IMR-90 (cell line): Measurements from ENCODE around the gene CASTOR1. TPM values are rescaled to one million over a fixed set of nuclear protein-coding genes. Genes with fewer than 3 reads are reported as not detected.

Experiments used
- ATAC-seq: fragments of 200-7000 bp; cut with Tn5 transposase; 2 replicates; pipeline ENCODE4 v1.9.1; 2020; ENCODE audit warnings: low read depth, mild to moderate bottlenecking, moderate library complexity
- BruUV-seq: library from RNA; stranded (reverse); fragments of 400-500 nt; replicated peaks from 2 replicates; lab custom pipeline; 2021; lab: Mats Ljungman, UMichigan
- CTCF ChIA-PET: fragments of 300-600 bp; formaldehyde crosslinking; extraction: SDS; loops from one replicate; lab custom pipeline; 2021; ENCODE audit warnings: antibody characterized with exemption; lab: Yijun Ruan, JAX
- POLR2A ChIA-PET: fragments of 300-600 bp; sonication (Branson Sonifier 250); formaldehyde crosslinking; loops from one replicate; lab custom pipeline; 2022; ENCODE audit warnings: antibody characterized with exemption; ENCODE audit not compliant: unreplicated experiment; lab: Charles Lee
- DNase-seq: peaks from one replicate; pipeline ENCODE4 v3.0.0; 2013
- H2AFZ ChIP-seq: replicated peaks from 2 replicates; pipeline ENCODE3; 2013; ENCODE audit warnings: low read length, mild to moderate bottlenecking; ENCODE audit not compliant: poor library complexity
- H2AK5ac ChIP-seq: 2 replicates; pipeline ENCODE4 v1.6.1; 2013; ENCODE audit warnings: low read depth, low read length, inconsistent platforms
- H2AK9ac ChIP-seq: replicated peaks from 2 replicates; pipeline ENCODE3; 2013; ENCODE audit warnings: mild to moderate bottlenecking, low read depth, low read length, moderate library complexity; ENCODE audit not compliant: poor library complexity
- H2BK120ac ChIP-seq: 2 replicates; pipeline ENCODE4 v1.6.1; 2013; ENCODE audit warnings: low read depth, low read length, inconsistent platforms
- H2BK15ac ChIP-seq: 3 replicates; pipeline ENCODE4 v1.6.1; 2013; ENCODE audit warnings: low read depth, low read length, inconsistent platforms
- H2BK20ac ChIP-seq: 2 replicates; pipeline ENCODE4 v1.6.1; 2013; ENCODE audit warnings: low read depth, mild to moderate bottlenecking, inconsistent platforms, low read length, moderate library complexity
- H2BK5ac ChIP-seq: 2 replicates; pipeline ENCODE4 v1.6.1; 2013; ENCODE audit warnings: mild to moderate bottlenecking, low read depth, low read length, inconsistent platforms; ENCODE audit not compliant: poor library complexity, severe bottlenecking
- H3K14ac ChIP-seq: replicated peaks from 2 replicates; pipeline ENCODE4 v1.6.1; 2013; ENCODE audit warnings: low read depth, low read length, inconsistent platforms
- H3K18ac ChIP-seq: 2 replicates; pipeline ENCODE4 v1.6.1; 2013; ENCODE audit warnings: low read depth, low read length, control low read depth
- H3K23ac ChIP-seq: 2 replicates; pipeline ENCODE4 v1.6.1; 2013; ENCODE audit warnings: low read depth, low read length, inconsistent platforms
- H3K27ac ChIP-seq: 2 replicates; pipeline ENCODE4 v1.5.1; 2013; ENCODE audit warnings: mild to moderate bottlenecking, control low read depth, low read length; ENCODE audit not compliant: insufficient read depth
- H3K27me3 ChIP-seq: 2 replicates; pipeline ENCODE4 v1.6.1; 2013; ENCODE audit warnings: low read length; ENCODE audit not compliant: control insufficient read depth, insufficient read depth
- H3K36me3 ChIP-seq: 2 replicates; pipeline ENCODE4 v1.6.1; 2013; ENCODE audit warnings: low read length, mixed read lengths; ENCODE audit not compliant: control insufficient read depth, insufficient read depth
- H3K4ac ChIP-seq: 2 replicates; pipeline ENCODE4 v1.6.1; 2013; ENCODE audit warnings: low read depth, low read length, inconsistent platforms
- H3K4me1 ChIP-seq: 2 replicates; pipeline ENCODE4 v1.6.1; 2013; ENCODE audit warnings: low read length, mixed read lengths; ENCODE audit not compliant: control insufficient read depth, insufficient read depth
- H3K4me2 ChIP-seq: 2 replicates; pipeline ENCODE4 v1.6.1; 2013; ENCODE audit warnings: low read depth, mild to moderate bottlenecking, control low read depth, low read length, moderate library complexity
- H3K4me3 ChIP-seq: 2 replicates; pipeline ENCODE4 v1.5.1; 2013; ENCODE audit warnings: low read depth, mild to moderate bottlenecking, control low read depth, low read length, moderate library complexity; ENCODE audit not compliant: insufficient read depth
- H3K56ac ChIP-seq: 2 replicates; pipeline ENCODE4 v1.6.1; 2013; ENCODE audit warnings: low read length, inconsistent platforms; ENCODE audit not compliant: insufficient read depth; ENCODE audit errors: extremely low read depth
- H3K79me1 ChIP-seq, 2 experiments: 2 replicates each; pipeline ENCODE4 v1.6.1; 2013; ENCODE audit warnings: low read length in 2 of 2, inconsistent platforms in 1 of 2, low read depth in 1 of 2
- H3K9ac ChIP-seq: 2 replicates; pipeline ENCODE4 v1.6.1; 2013; ENCODE audit warnings: low read depth, low read length, control low read depth
- H3K9me1 ChIP-seq: 2 replicates; pipeline ENCODE4 v1.6.1; 2013; ENCODE audit warnings: low read length, inconsistent platforms; ENCODE audit not compliant: insufficient read depth
- H3K9me3 ChIP-seq: 2 replicates; pipeline ENCODE4 v1.6.1; 2013; ENCODE audit warnings: low read length; ENCODE audit not compliant: control insufficient read depth, insufficient read depth
- H4K20me1 ChIP-seq: 2 replicates; pipeline ENCODE4 v1.6.1; 2013; ENCODE audit warnings: low read length, inconsistent platforms; ENCODE audit not compliant: insufficient read depth
- H4K5ac ChIP-seq: 2 replicates; pipeline ENCODE4 v1.6.1; 2013; ENCODE audit warnings: mild to moderate bottlenecking, low read depth, low read length, control low read depth
- H4K8ac ChIP-seq, 2 experiments: 2 replicates each; pipeline ENCODE4 v1.6.1; 2013; ENCODE audit warnings: low read depth in 2 of 2, low read length in 2 of 2, control low read depth in 1 of 2, inconsistent platforms in 1 of 2
- H4K91ac ChIP-seq: 2 replicates; pipeline ENCODE4 v1.6.1; 2013; ENCODE audit warnings: low read depth, low read length, inconsistent platforms; ENCODE audit not compliant: insufficient read depth
- BHLHE40 ChIP-seq: fragments of 150-350 bp; IDR thresholded peaks from 2 replicates; pipeline ENCODE4 v1.6.1; 2016; ENCODE audit warnings: mild to moderate bottlenecking, low read depth, low read length
- CEBPB ChIP-seq: IDR thresholded peaks from 2 replicates; pipeline ENCODE4 v1.6.1; 2012; ENCODE audit warnings: low read depth, low read length, improper control_type of control experiment
- CHD1 ChIP-seq: IDR thresholded peaks from 2 replicates; pipeline ENCODE4 v1.6.1; 2012; ENCODE audit warnings: low read depth, low read length, improper control_type of control experiment
- CTCF ChIP-seq: conservative IDR thresholded peaks from 2 replicates; pipeline ENCODE4 v1.5.1; 2012; ENCODE audit warnings: mild to moderate bottlenecking, low read depth, low read length, improper control_type of control experiment
- FOS ChIP-seq: fragments of 150-350 bp; IDR thresholded peaks from 2 replicates; pipeline ENCODE4 v1.6.1; 2016; ENCODE audit warnings: low read depth, low read length
- MAFK ChIP-seq: IDR thresholded peaks from 2 replicates; pipeline ENCODE4 v1.6.1; 2012; ENCODE audit warnings: low read depth, low read length, improper control_type of control experiment
- MAZ ChIP-seq: IDR thresholded peaks from 2 replicates; pipeline ENCODE4 v1.6.1; 2012; ENCODE audit warnings: low read depth, mild to moderate bottlenecking, low read length, improper control_type of control experiment, moderate library complexity, borderline replicate concordance
- NFE2L2 ChIP-seq: fragments of 150-350 bp; IDR thresholded peaks from 2 replicates; pipeline ENCODE4 v1.6.1; 2016; ENCODE audit warnings: low read depth, mild to moderate bottlenecking, low read length
- POLR2A ChIP-seq: IDR thresholded peaks from 2 replicates; pipeline ENCODE4 v1.6.1; 2012; ENCODE audit warnings: mild to moderate bottlenecking, low read depth, low read length
- RAD21 ChIP-seq: IDR thresholded peaks from 2 replicates; pipeline ENCODE4 v1.6.1; 2012; ENCODE audit warnings: low read length, improper control_type of control experiment
- RCOR1 ChIP-seq: IDR thresholded peaks from 2 replicates; pipeline ENCODE4 v1.6.1; 2012; ENCODE audit warnings: mild to moderate bottlenecking, low read length, improper control_type of control experiment; ENCODE audit not compliant: insufficient replicate concordance
- RFX5 ChIP-seq: IDR thresholded peaks from 2 replicates; pipeline ENCODE4 v1.8.0; 2012; ENCODE audit warnings: low read depth, mild to moderate bottlenecking, low read length, moderate library complexity
- SMC3 ChIP-seq: fragments of 150-350 bp; IDR thresholded peaks from 2 replicates; pipeline ENCODE4 v1.6.1; 2016; ENCODE audit warnings: low read depth, mild to moderate bottlenecking, antibody characterized with exemption, low read length, moderate library complexity
- USF2 ChIP-seq: fragments of 150-350 bp; IDR thresholded peaks from 2 replicates; pipeline ENCODE4 v1.6.1; 2017; ENCODE audit warnings: mild to moderate bottlenecking, antibody characterized with exemption, low read length, low read depth
- WGBS, 2 experiments: methylation state at CpG; one replicate each; pipeline versions ENCODE4 v1.1.5 to v1.1.7; 2013; ENCODE audit warnings: missing lambda C conversion rate in 2 of 2; ENCODE audit not compliant: insufficient read length in 1 of 2; ENCODE audit errors: extremely low coverage in 2 of 2; 5-methylcytosine and 5-hydroxymethylcytosine counted together
- dilution Hi-C: fragments of 300-500 bp; cut with HindIII; formaldehyde crosslinking; loops from one replicate; pipeline ENCODE4 v1.14.3; 2018; ENCODE audit warnings: low sequenced_read_pairs; ENCODE audit not compliant: unreplicated experiment
- in situ Hi-C: fragments of 300-500 bp; cut with MboI; formaldehyde crosslinking; loops from 3 replicates; pipeline ENCODE4 v1.14.3; 2019; ENCODE audit warnings: low sequenced_read_pairs, inconsistent platforms, mixed read lengths
- intact Hi-C: fragments of 100-400 bp; cut with micrococcal nuclease; formaldehyde crosslinking; loops from 2 replicates; pipeline ENCODE4 v1.10.0; 2022
- polyA plus RNA-seq, 3 experiments: library from polyadenylated mRNA; depleted of rRNA; stranded (reverse); fragments of >200 nt; gene quantifications; 2 replicates each; pipeline ENCODE4 v1.2.3, GENCODE V29; 2012; ENCODE audit warnings: low replicate concordance in 1 of 3
- total RNA-seq: library from RNA; depleted of rRNA; stranded (reverse); fragments of >200 nt; gene quantifications from 2 replicates; pipeline ENCODE4 v1.2.3, GENCODE V29; 2012

CASTOR1 gene
- total and polyA plus RNA-seq, 2 of the 4 experiments (the other 2 are of a cell fraction), result 10.6 to 23.5 TPM

- Histone ChIP-seq H2AK9ac (peak overlapping the region; percentile 84), H4K20me1 (peaks cover 15% of the 10 kb centered on the region), H3K23ac (peak overlapping the region; percentile 43; the same call in 1 of the 2 replicates), H4K8ac (peak overlapping the region in 1 of 2 experiments; percentile 61; a peak in 3 of 4 replicates), H2AK5ac (0 out of 2 replicates have a peak overlapping the region, but pooled peaks have one; percentile 78), H3K18ac (no peak overlapping the region), H3K27me3 (no peaks in the 10 kb centered on the region), H3K36me3 (peaks cover 38% of the 10 kb centered on the region), H3K4ac (peak overlapping the region; percentile 73), H3K27ac (peak overlapping the region; percentile 57; the same call in 1 of the 2 replicates), H3K9me1 (peaks cover 6% of the 10 kb centered on the region), H2BK5ac (no peak overlapping the region), H3K56ac (0 out of 2 replicates have a peak overlapping the region, but pooled peaks have one; percentile 38), H3K4me1 (peaks cover 20% of the 10 kb centered on the region; the same call in 1 of the 2 replicates), H2BK20ac (no peak overlapping the region), H3K14ac (peak overlapping the region; percentile 21; the same call in 1 of the 2 replicates), H2BK15ac (no peak overlapping the region), H3K9me3 (no peaks in the 10 kb centered on the region), H3K4me2 (peak overlapping the region; percentile 84), H4K5ac (no peak overlapping the region; the same call in 1 of the 2 replicates), H2BK120ac (no peak overlapping the region), H2AFZ (peak overlapping the region; percentile 92), H3K9ac (peak overlapping the region; percentile 80), H3K4me3 (peak overlapping the region; percentile 90), H4K91ac (peak overlapping the region; percentile 35; the same call in 1 of the 2 replicates), H3K79me1 (peaks cover 0 to 14% of the 10 kb centered on the region in 2 experiments; a peak in 3 of 4 replicates)
- WGBS, 2 experiments, result 0% methylated on average over 2 of the region's 5 CpGs; no CpG with 5 or more reads in 1 of the 2 experiments
- POLR2A ChIA-PET, result interaction anchor here (0.6 to 1.1 kb wide), 3 partner anchors 24 to 100 kb away, joined by 3 to 5 read pairs (median 4); partner anchors contain the start of genes RNF215 and TBC1D10A
- dilution Hi-C loops, result no loop called here
- ATAC-seq (peak; percentile 71), DNase-seq (peak; percentile 90)
- in situ Hi-C loops, result no loop called here
- no TSS peak for BruUV-seq
- CTCF ChIA-PET, result interaction anchor here (0.6 to 2.0 kb wide), 15 partner anchors 9 to 183 kb away, joined by 3 to 9 read pairs (median 4); partner anchors contain the start of gene SEC14L2
- intact Hi-C loops, result loop anchor here (1.0 to 2.0 kb wide), 4 partner anchors 25 to 99 kb away; partner anchors contain the start of genes CCDC157, RNF215, SF3A1 and TBC1D10A
- TF ChIP-seq MAFK, result no peak
- TF ChIP-seq CEBPB, result no peak
- peak; percentile 49 for TF ChIP-seq CTCF
- no peak for TF ChIP-seq RFX5
- TF ChIP-seq USF2, result no peak
- peak; percentile 60 for TF ChIP-seq SMC3
- no peak for TF ChIP-seq BHLHE40
- TF ChIP-seq POLR2A, result peak; percentile 44; the same call in 1 of the 2 replicates
- TF ChIP-seq RCOR1, result peak; percentile 94
- TF ChIP-seq CHD1, result no peak
- no peak; the same call in 1 of the 2 replicates for TF ChIP-seq MAZ
- no peak for TF ChIP-seq NFE2L2
- TF ChIP-seq FOS, result no peak
- TF ChIP-seq RAD21, result peak; percentile 69
Observed at GRCh38 chr22:30287648-30288418, 1.5 kb downstream of the CASTOR1 start.
